SK-N-MC (cell line): ENCODE measurements around the gene ATP6V1G2.

ENCODE experiments used
- EZH2 ChIP-seq: fragments of 200-600 bp; sonication (generic); IDR thresholded peaks from one replicate; pipeline ENCODE4 v1.6.1; 2017; ENCODE audit warnings: antibody characterized with exemption
- POLR2AphosphoS5 ChIP-seq: IDR thresholded peaks from 2 replicates; pipeline ENCODE4 v1.6.1; 2012; ENCODE audit warnings: mild to moderate bottlenecking, low read depth, low read length, borderline replicate concordance

- TF ChIP-seq EZH2 (no peak), POLR2AphosphoS5 (no peak)
Observed at GRCh38 chr6:31545291-31545690, 1.1 kb downstream of the ATP6V1G2 start.
